ENCODE measurements around the gene COL19A1.

DNA sequence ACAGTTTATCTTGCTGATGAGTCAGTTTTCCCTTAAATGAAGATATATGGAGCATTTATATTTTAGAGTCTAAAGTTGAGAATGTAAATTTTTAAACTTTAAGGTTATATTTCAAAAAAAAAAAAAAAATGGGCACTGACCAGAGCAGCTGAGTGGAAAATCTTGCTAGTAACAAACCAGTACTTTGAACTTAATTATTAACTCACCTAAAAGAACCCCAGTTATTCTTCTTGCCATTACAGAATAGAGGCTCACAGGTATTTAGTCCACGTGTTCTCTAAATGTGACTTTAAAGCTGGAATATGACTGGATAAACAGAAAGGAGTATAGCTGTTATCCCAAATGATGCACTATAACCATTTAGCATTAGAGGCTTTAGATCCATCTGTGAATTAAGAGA, 258.1 kb downstream of the COL19A1 start:
- TF ChIP-seq, protein P1, sequence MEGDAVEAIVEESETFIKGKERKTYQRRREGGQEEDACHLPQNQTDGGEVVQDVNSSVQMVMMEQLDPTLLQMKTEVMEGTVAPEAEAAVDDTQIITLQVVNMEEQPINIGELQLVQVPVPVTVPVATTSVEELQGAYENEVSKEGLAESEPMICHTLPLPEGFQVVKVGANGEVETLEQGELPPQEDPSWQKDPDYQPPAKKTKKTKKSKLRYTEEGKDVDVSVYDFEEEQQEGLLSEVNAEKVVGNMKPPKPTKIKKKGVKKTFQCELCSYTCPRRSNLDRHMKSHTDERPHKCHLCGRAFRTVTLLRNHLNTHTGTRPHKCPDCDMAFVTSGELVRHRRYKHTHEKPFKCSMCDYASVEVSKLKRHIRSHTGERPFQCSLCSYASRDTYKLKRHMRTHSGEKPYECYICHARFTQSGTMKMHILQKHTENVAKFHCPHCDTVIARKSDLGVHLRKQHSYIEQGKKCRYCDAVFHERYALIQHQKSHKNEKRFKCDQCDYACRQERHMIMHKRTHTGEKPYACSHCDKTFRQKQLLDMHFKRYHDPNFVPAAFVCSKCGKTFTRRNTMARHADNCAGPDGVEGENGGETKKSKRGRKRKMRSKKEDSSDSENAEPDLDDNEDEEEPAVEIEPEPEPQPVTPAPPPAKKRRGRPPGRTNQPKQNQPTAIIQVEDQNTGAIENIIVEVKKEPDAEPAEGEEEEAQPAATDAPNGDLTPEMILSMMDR (IDR thresholded peaks at IDR 0.05): no peak
- TF ChIP-seq POLR2A (IDR thresholded peaks at IDR 0.05) (no peak), POLR2AphosphoS5 (IDR thresholded peaks at IDR 0.05; ENCODE audit: insufficient read depth in 1 of 2, low read depth in 1 of 2) (no peak)

Data from vagina (tissue), 2 donors.